Osteocyte (in vitro differentiated cells): ENCODE results near the gene GPHN. TPM values are rescaled to one million over a fixed set of nuclear protein-coding genes. Genes with fewer than 3 reads are reported as not detected.

Source experiments
- DNase-seq: peaks from one replicate; pipeline ENCODE4 v3.0.0; 2021; ENCODE audit warnings: mixed read lengths; ENCODE audit not compliant: unreplicated experiment; ENCODE audit errors: extremely low spot score
- H3K27ac Mint-ChIP-seq: one replicate; pipeline ENCODE4 v1.8.0; 2021; ENCODE audit warnings: mild to moderate bottlenecking, mixed read lengths; ENCODE audit not compliant: unreplicated experiment
- H3K27me3 Mint-ChIP-seq: one replicate; pipeline ENCODE4 v1.8.0; 2021; ENCODE audit warnings: mixed read lengths; ENCODE audit not compliant: unreplicated experiment
- H3K36me3 Mint-ChIP-seq: one replicate; pipeline ENCODE4 v1.8.0; 2021; ENCODE audit warnings: mixed read lengths; ENCODE audit not compliant: unreplicated experiment
- H3K4me1 Mint-ChIP-seq: one replicate; pipeline ENCODE4 v1.8.0; 2021; ENCODE audit warnings: mixed read lengths; ENCODE audit not compliant: unreplicated experiment
- H3K4me3 Mint-ChIP-seq: one replicate; pipeline ENCODE4 v1.8.0; 2021; ENCODE audit warnings: mild to moderate bottlenecking, moderate library complexity, mixed read lengths; ENCODE audit not compliant: unreplicated experiment
- H3K9me3 Mint-ChIP-seq: one replicate; pipeline ENCODE4 v1.8.0; 2021; ENCODE audit warnings: mixed read lengths; ENCODE audit not compliant: unreplicated experiment
- total RNA-seq: library from RNA; stranded (reverse); gene quantifications from 2 replicates; pipeline ENCODE4 v1.2.1, GENCODE V29; 2021
- TF ChIP-seq, protein P1 (sequence below): fragments of 200-600 bp; sonication (generic); IDR thresholded peaks from 2 replicates; pipeline ENCODE4 v1.5.0; 2021; ENCODE audit warnings: antibody characterized with exemption, mild to moderate bottlenecking, moderate library complexity

Gene GPHN
- total RNA-seq, 1 donor from 2014 or later = 17.7 TPM

DNA sequence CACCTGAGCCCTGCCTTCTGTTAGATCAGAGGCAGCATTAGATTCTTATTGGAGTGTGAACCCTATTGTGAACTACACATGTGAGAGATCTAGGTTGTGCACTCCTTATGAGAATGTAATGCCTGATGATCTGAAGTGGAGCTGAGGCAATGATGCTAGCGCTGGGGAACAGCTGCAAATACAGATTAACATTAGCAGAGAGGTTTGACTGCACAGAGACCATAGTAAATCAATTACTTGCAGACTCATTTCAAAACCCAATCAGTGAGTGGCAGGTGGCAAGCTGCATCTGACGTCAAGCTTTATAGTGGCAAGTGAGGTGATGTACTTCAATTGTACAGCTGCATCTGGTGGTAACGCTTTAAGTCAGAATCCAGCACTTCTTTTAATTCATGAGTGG, 141.6 kb downstream of the GPHN start:
- no peaks in the 10 kb centered on the region for H3K36me3 Mint-ChIP-seq
- no peak for DNase-seq
- no peak overlapping the region for H3K27ac Mint-ChIP-seq

DNA sequence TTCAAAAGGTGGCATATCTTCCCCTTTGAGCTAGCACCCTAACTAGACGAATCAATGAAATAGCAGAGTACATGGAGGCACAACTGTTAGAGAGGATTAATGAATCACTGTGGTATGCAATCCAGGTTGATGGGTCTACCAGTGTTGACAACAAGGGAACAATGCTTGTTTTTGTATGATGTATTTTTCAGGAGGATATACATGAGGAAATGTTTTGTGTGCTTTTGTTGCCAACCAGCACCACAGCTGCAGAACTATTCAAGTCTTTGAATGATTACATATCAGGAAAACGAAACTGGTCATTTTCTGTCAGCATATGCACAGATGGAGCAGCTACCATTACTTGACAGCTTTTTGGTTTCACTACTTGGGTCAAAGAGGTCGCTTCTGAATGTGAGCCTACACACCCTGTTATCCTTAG, 142.6 kb downstream of the GPHN start:
- Mint-ChIP-seq H3K27me3 (no peaks in the 10 kb centered on the region), H3K4me3 (no peak overlapping the region), H3K36me3 (no peaks in the 10 kb centered on the region), H3K9me3 (peaks cover 2% of the 10 kb centered on the region), H3K27ac (no peak overlapping the region), H3K4me1 (peaks cover 5% of the 10 kb centered on the region)
- no peak for DNase-seq
- TF ChIP-seq, protein P1, sequence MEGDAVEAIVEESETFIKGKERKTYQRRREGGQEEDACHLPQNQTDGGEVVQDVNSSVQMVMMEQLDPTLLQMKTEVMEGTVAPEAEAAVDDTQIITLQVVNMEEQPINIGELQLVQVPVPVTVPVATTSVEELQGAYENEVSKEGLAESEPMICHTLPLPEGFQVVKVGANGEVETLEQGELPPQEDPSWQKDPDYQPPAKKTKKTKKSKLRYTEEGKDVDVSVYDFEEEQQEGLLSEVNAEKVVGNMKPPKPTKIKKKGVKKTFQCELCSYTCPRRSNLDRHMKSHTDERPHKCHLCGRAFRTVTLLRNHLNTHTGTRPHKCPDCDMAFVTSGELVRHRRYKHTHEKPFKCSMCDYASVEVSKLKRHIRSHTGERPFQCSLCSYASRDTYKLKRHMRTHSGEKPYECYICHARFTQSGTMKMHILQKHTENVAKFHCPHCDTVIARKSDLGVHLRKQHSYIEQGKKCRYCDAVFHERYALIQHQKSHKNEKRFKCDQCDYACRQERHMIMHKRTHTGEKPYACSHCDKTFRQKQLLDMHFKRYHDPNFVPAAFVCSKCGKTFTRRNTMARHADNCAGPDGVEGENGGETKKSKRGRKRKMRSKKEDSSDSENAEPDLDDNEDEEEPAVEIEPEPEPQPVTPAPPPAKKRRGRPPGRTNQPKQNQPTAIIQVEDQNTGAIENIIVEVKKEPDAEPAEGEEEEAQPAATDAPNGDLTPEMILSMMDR = no peak

More for the DNA sequence above, 141.6 kb downstream of the GPHN start:
- Mint-ChIP-seq H3K4me1 (peaks cover 5% of the 10 kb centered on the region), H3K4me3 (no peak overlapping the region), H3K9me3 (no peaks in the 10 kb centered on the region), H3K27me3 (no peaks in the 10 kb centered on the region)
- TF ChIP-seq, protein P1 = no peak

DNA sequence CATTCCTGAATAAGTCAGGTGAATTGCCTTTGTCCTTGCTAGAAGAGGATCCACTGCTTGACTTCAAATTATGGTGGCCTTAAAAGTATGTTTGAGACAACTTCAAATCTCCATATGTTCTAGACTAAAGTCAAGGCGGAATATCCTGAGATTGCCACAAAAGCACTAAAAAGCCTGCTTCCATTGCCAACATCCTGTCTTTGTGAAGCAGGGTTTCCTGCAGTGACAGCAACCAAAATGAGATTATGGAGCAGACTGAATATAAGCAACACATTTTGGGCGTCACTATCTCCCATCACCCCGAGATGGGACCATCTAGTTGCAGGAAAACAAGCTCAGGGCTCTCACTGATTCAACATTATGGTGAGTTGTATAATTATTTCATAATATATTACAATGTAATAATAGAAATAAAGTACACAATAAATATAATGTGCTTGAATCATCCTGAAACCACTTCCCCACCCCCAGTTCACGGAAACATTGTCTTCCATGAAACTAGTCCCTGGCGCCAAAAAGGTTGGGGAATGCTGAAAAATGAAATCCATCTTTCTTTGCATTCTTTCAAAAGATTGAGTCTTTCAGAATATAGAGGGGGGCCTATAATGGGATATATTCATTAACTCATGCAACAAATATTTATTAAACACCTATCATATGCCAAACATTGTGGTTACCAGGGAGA, 143.7 kb downstream of the GPHN start:
- TF ChIP-seq, protein P1 = no peak
- H3K4me3 Mint-ChIP-seq = no peak overlapping the region
- H3K27me3 Mint-ChIP-seq = no peaks in the 10 kb centered on the region
- peaks cover 12% of the 10 kb centered on the region for H3K9me3 Mint-ChIP-seq
- peaks cover 8% of the 10 kb centered on the region for H3K36me3 Mint-ChIP-seq
- H3K27ac Mint-ChIP-seq = no peak overlapping the region
- no peak for DNase-seq
- H3K4me1 Mint-ChIP-seq = no peaks in the 10 kb centered on the region

DNA sequence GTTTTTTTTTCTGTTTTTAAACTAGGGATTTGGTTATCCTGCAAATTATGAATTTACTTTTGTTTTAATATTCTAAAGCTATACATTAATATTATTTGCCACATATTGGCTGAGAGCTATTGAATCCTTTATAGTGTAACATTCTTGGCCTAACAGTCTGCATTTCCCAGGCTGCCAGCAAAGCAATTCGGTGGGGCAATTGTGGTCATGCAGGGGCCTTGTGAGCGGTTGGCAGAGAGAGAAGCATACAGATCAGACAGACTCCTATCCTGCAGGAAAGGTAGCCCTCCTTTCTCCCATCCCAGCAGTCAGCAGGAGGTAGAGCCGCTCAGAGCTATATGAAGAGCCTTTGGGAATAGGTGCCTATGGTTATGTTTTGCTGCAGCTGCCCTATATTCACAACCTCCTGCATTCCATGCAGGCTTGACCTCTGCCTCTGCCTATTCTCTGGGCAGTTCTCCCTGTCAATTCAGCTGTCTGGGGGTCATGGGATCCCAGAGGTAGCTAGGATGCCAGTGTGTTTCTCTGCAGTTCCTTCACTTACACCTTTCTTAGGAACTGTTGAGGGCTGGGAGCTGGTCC, 144.7 kb downstream of the GPHN start:
- Mint-ChIP-seq H3K4me3 (no peak overlapping the region), H3K9me3 (peaks cover 16% of the 10 kb centered on the region), H3K36me3 (peaks cover 10% of the 10 kb centered on the region), H3K27ac (no peak overlapping the region), H3K27me3 (no peaks in the 10 kb centered on the region), H3K4me1 (no peaks in the 10 kb centered on the region)
- TF ChIP-seq, protein P1 = no peak
- DNase-seq = no peak

DNA sequence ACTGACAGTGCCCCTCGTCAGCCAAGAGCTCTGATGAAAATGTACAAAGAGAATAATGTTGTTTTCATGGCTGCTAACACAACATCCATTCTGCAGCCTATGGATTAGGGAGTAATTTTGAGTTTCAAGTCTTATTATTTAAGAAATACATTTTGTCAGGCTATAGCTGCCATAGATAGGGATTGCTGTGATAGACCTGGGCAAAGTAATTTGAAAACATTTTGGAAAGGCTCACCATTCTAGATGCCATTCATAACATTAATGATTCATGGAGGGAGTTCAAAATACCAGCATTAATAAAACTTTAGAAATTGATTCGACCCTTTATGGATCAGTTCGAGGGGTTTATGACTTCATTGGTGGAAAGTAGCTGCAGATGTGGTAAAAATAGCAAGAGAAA, 149.8 kb downstream of the GPHN start:
- Mint-ChIP-seq H3K4me3 (no peak overlapping the region), H3K9me3 (peaks cover 23% of the 10 kb centered on the region), H3K4me1 (no peaks in the 10 kb centered on the region), H3K36me3 (peaks cover 16% of the 10 kb centered on the region), H3K27me3 (no peaks in the 10 kb centered on the region), H3K27ac (no peak overlapping the region)
- TF ChIP-seq, protein P1 = no peak
- no peak for DNase-seq
